Measurements from ENCODE around the gene TRAF1.

TRAF1 gene

GRCh38 chr9:120914396-120914795 is 12.2 kb downstream of the TRAF1 start:
- no peak for DNase-seq (ENCODE audit: low read depth, low spot score)

GRCh38 chr9:120913647-120914264 is 12.8 kb downstream of the TRAF1 start:
- no peak overlapping the region for H3K4me3 ChIP-seq (ENCODE audit: low read length)
- DNase-seq (ENCODE audit: low read depth, low spot score), result no peak

More at GRCh38 chr9:120914396-120914795, 12.2 kb downstream of the TRAF1 start:
- no peak overlapping the region for H3K4me3 ChIP-seq (ENCODE audit: low read length)

- DNase-seq (ENCODE audit: low read depth, low spot score), result no peak
- H3K4me3 ChIP-seq (ENCODE audit: low read length), result no peak overlapping the region
Observed at GRCh38 chr9:120912958-120913646, 13.5 kb downstream of the TRAF1 start.

GRCh38 chr9:120911295-120911837 is 15.2 kb downstream of the TRAF1 start:
- no peak for DNase-seq (ENCODE audit: low read depth, low spot score)
- H3K4me3 ChIP-seq (ENCODE audit: low read length), result no peak overlapping the region

GRCh38 chr9:120910643-120911042 is 16.0 kb downstream of the TRAF1 start:
- no peak for DNase-seq (ENCODE audit: low read depth, low spot score)
- H3K4me3 ChIP-seq (ENCODE audit: low read length), result no peak overlapping the region

- DNase-seq (ENCODE audit: low read depth, low spot score), result no peak
- no peak overlapping the region for H3K4me3 ChIP-seq (ENCODE audit: low read length)
Observed at GRCh38 chr9:120909904-120910303, 16.7 kb downstream of the TRAF1 start.

- no peak for DNase-seq (ENCODE audit: low read depth, low spot score)
- no peak overlapping the region for H3K4me3 ChIP-seq (ENCODE audit: low read length)
Observed at GRCh38 chr9:120905315-120906164, 21.1 kb downstream of the TRAF1 start.

- no peak overlapping the region for H3K4me3 ChIP-seq (ENCODE audit: low read length)
Observed at GRCh38 chr9:120904978-120905301, 21.7 kb downstream of the TRAF1 start.

GRCh38 chr9:120904061-120904977 is 22.3 kb downstream of the TRAF1 start:
- DNase-seq (ENCODE audit: low read depth, low spot score), result no peak
- no peak overlapping the region for H3K4me3 ChIP-seq (ENCODE audit: low read length)

More at GRCh38 chr9:120904978-120905301, 21.7 kb downstream of the TRAF1 start:
- DNase-seq (ENCODE audit: low read depth, low spot score), result no peak

- H3K4me3 ChIP-seq (ENCODE audit: low read length), result no peak overlapping the region
- DNase-seq (ENCODE audit: low read depth, low spot score), result no peak
Observed at GRCh38 chr9:120902569-120903535, 23.7 kb downstream of the TRAF1 start.

GRCh38 chr9:120901755-120902568 is 24.6 kb downstream of the TRAF1 start:
- no peak overlapping the region for H3K4me3 ChIP-seq (ENCODE audit: low read length)
- DNase-seq (ENCODE audit: low read depth, low spot score), result no peak

- DNase-seq (ENCODE audit: low read depth, low spot score), result no peak
- H3K4me3 ChIP-seq (ENCODE audit: low read length), result no peak overlapping the region
Observed at GRCh38 chr9:120900824-120901223, 25.8 kb downstream of the TRAF1 start.

GRCh38 chr9:120899490-120900068 is 27.0 kb downstream of the TRAF1 start:
- no peak overlapping the region for H3K4me3 ChIP-seq (ENCODE audit: low read length)
- DNase-seq (ENCODE audit: low read depth, low spot score), result no peak

GRCh38 chr9:120898396-120898795 is 28.2 kb downstream of the TRAF1 start:
- H3K4me3 ChIP-seq (ENCODE audit: low read length), result no peak overlapping the region
- DNase-seq (ENCODE audit: low read depth, low spot score), result no peak

GRCh38 chr9:120895951-120896350 is 30.6 kb downstream of the TRAF1 start:
- H3K4me3 ChIP-seq (ENCODE audit: low read length), result no peak overlapping the region
- no peak for DNase-seq (ENCODE audit: low read depth, low spot score)

GRCh38 chr9:120894321-120895148 is 32.1 kb downstream of the TRAF1 start:
- DNase-seq (ENCODE audit: low read depth, low spot score), result no peak
- no peak overlapping the region for H3K4me3 ChIP-seq (ENCODE audit: low read length)
